ENCODE results near the gene PLD6. TPM values are rescaled to one million over a fixed set of nuclear protein-coding genes. Genes with fewer than 3 reads are reported as not detected.
"Not testable (repeated sequence)": the region's sequence is repeated elsewhere in the genome, so short reads cannot be mapped to it uniquely, and the experiment has no call there.

PLD6 gene, protein sequence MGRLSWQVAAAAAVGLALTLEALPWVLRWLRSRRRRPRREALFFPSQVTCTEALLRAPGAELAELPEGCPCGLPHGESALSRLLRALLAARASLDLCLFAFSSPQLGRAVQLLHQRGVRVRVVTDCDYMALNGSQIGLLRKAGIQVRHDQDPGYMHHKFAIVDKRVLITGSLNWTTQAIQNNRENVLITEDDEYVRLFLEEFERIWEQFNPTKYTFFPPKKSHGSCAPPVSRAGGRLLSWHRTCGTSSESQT
- total RNA-seq (ENCODE audit: low replicate concordance), result 3.1 and 4.3 TPM in 2 replicates

GRCh38 chr17:17206124-17206912, at the start of gene PLD6:
TSS of gene PLD6 (minus strand) at chr17:17206333. CDS start at chr17:17206286, 47 bp downstream.
- TF ChIP-seq CTCF (IDR thresholded peaks at IDR 0.05; ENCODE audit: insufficient read depth, low read length), result no peak
- peak; percentile 73 for DNase-seq (ENCODE audit: low read depth)
- peak within 1 kb of the TSS; percentile 80 for H3K4me3 ChIP-seq (ENCODE audit: low read depth, low read length)

GRCh38 chr17:17255689-17256088, 49.6 kb upstream of the PLD6 start:
- DNase-seq (ENCODE audit: low read depth), result not testable (repeated sequence)

DNA sequence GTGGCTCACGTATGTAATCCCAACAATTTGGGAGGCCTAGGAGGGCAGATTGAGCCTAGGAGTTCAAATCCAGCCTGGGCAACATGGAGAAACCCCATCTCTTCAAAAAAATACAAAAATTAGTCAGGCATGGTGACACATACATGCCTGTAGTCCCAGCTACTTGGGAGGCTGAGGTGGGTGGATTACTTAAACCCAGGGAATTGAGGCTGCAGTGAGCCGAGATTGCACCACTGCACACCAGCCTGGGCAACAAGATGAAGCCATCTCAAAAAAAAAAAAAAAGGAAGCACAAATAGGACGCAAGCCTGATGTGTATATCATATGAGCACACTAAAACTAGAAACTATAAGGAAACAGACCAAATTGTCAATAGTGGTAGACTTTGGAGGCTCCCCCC, 47.9 kb upstream of the PLD6 start:
- DNase-seq (ENCODE audit: low read depth), result no peak

More at GRCh38 chr17:17255689-17256088, 49.6 kb upstream of the PLD6 start:
- not testable (repeated sequence) for H3K4me3 ChIP-seq (ENCODE audit: low read depth, low read length)

GRCh38 chr17:17253406-17253805, 47.3 kb upstream of the PLD6 start:
- no peak overlapping the region for H3K4me3 ChIP-seq (ENCODE audit: low read depth, low read length)
- DNase-seq (ENCODE audit: low read depth), result no peak
- TF ChIP-seq CTCF (IDR thresholded peaks at IDR 0.05; ENCODE audit: insufficient read depth, low read length), result no peak

More for the DNA sequence above, 47.9 kb upstream of the PLD6 start:
- H3K4me3 ChIP-seq (ENCODE audit: low read depth, low read length), result no peak overlapping the region
- TF ChIP-seq CTCF (IDR thresholded peaks at IDR 0.05; ENCODE audit: insufficient read depth, low read length), result no peak

- TF ChIP-seq CTCF (IDR thresholded peaks at IDR 0.05; ENCODE audit: insufficient read depth, low read length), result no peak
- no peak for DNase-seq (ENCODE audit: low read depth)
- H3K4me3 ChIP-seq (ENCODE audit: low read depth, low read length), result no peak overlapping the region
Observed at GRCh38 chr17:17252149-17252661, 46.1 kb upstream of the PLD6 start.

DNA sequence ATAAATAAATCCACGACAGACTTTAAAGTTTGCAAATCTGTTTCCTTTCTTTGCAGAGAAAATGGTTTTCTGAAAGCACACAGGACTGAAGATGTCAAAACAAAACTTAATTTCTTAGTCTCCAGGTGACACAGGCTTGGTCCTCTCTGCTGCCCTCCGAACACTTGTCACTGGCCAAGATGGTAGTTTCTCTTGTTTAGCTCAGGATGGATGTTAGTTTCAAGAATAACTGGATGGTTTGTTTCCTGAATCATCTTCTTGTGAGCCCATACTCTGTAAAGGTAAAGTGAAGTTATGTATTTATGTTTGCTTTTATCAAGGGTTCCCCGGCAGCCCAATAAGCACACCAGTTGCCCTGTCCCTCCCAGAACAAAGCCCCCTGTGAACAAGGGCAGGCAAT, 40.7 kb upstream of the PLD6 start:
- DNase-seq (ENCODE audit: low read depth), result no peak
- TF ChIP-seq CTCF (IDR thresholded peaks at IDR 0.05; ENCODE audit: insufficient read depth, low read length), result no peak
- no peak overlapping the region for H3K4me3 ChIP-seq (ENCODE audit: low read depth, low read length)

DNA sequence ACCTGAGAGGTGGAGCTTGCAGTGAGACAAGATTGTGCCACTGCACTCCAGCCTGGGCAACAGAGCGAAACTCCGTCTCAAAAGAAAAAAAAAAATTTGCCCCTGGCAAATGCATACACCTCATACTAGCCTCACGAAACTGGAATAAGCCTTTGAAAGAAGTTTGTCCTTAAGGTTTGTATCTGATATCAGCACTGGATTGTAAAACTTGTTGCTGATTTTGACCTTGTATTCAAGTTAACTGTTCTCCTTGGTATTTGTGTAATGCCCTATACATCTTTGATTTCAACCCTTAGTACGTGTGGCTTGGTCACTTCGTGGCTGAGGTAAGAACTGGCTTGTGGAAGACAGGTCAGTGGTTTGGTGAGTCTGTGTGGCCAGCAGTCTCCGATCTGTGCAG, 37.0 kb upstream of the PLD6 start:
- DNase-seq (ENCODE audit: low read depth), result no peak
- H3K4me3 ChIP-seq (ENCODE audit: low read depth, low read length), result no peak overlapping the region
- TF ChIP-seq CTCF (IDR thresholded peaks at IDR 0.05; ENCODE audit: insufficient read depth, low read length), result no peak

Measured in fibroblast of the aortic adventitia (primary cell).